ENCODE measurements around the gene KRTAP12-2. TPM values are rescaled to one million over a fixed set of nuclear protein-coding genes. Genes with fewer than 3 reads are reported as not detected.

Gene KRTAP12-2
- total and polyA plus RNA-seq, 11 donors: not detected

GRCh38 chr21:44653656-44654575, 12.8 kb downstream of the KRTAP12-2 start:
- peak overlapping the region in 1 of 12 donors; percentile 49 for H3K27ac ChIP-seq
- no peaks in the 10 kb centered on the region for H3K36me3 ChIP-seq
- H3K27me3 ChIP-seq: peaks cover 0 to 8% (median 0%) of the 10 kb centered on the region in 9 donors
- no peak overlapping the region for H3K4me3 ChIP-seq
- ATAC-seq: no peak
- H3K9me3 ChIP-seq: peaks cover 0 to 17% (median 4%) of the 10 kb centered on the region in 12 donors
- peak in 1 of 5 donors; percentile 55 for DNase-seq
- WGBS, 4 donors: 73 to 76% (median 75%) methylated on average over 16 to 17 of the region's 17 CpGs
- intact Hi-C loops (cut with DNase I): no loop called here
- TF ChIP-seq POLR2A (IDR thresholded peaks at IDR 0.05): no peak
- TF ChIP-seq, protein P1, sequence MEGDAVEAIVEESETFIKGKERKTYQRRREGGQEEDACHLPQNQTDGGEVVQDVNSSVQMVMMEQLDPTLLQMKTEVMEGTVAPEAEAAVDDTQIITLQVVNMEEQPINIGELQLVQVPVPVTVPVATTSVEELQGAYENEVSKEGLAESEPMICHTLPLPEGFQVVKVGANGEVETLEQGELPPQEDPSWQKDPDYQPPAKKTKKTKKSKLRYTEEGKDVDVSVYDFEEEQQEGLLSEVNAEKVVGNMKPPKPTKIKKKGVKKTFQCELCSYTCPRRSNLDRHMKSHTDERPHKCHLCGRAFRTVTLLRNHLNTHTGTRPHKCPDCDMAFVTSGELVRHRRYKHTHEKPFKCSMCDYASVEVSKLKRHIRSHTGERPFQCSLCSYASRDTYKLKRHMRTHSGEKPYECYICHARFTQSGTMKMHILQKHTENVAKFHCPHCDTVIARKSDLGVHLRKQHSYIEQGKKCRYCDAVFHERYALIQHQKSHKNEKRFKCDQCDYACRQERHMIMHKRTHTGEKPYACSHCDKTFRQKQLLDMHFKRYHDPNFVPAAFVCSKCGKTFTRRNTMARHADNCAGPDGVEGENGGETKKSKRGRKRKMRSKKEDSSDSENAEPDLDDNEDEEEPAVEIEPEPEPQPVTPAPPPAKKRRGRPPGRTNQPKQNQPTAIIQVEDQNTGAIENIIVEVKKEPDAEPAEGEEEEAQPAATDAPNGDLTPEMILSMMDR (IDR thresholded peaks at IDR 0.05): no peak
- no peaks in the 10 kb centered on the region for H3K4me1 ChIP-seq

DNA sequence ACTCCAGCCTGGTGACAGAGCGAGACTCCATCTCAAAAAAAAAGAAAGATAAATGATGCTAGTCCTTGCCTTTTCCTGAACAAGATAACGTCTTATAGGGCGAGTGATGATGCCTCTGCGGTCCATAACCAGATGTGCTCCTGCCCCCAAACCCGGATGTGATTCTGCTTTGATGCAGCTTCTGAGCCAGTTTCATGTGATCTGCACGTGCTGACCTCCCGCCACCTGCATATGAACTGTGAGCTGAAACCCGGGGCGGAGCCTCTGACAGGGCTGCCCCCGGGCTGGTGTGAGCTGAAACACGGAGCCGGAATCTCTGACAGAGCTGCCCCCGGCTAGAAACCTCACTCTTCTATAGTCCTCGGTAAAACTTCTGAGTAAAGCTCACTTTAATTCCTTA, 13.6 kb downstream of the KRTAP12-2 start:
- no peak overlapping the region for H3K27ac ChIP-seq
- 55 to 74% (median 66%) methylated on average over 14 of the region's 14 CpGs for WGBS, 4 donors
- no peaks in the 10 kb centered on the region for H3K4me1 ChIP-seq
- intact Hi-C loops (cut with DNase I): no loop called here
- no peaks in the 10 kb centered on the region for H3K36me3 ChIP-seq
- peaks cover 0 to 17% (median 4%) of the 10 kb centered on the region in 12 donors for H3K9me3 ChIP-seq
- H3K27me3 ChIP-seq: peaks cover 0 to 4% (median 0%) of the 10 kb centered on the region in 9 donors
- no peak for DNase-seq
- no peak overlapping the region for H3K4me3 ChIP-seq
- no peak for ATAC-seq
- TF ChIP-seq, protein P1 (IDR thresholded peaks at IDR 0.05): no peak
- TF ChIP-seq POLR2A (IDR thresholded peaks at IDR 0.05): no peak

DNA sequence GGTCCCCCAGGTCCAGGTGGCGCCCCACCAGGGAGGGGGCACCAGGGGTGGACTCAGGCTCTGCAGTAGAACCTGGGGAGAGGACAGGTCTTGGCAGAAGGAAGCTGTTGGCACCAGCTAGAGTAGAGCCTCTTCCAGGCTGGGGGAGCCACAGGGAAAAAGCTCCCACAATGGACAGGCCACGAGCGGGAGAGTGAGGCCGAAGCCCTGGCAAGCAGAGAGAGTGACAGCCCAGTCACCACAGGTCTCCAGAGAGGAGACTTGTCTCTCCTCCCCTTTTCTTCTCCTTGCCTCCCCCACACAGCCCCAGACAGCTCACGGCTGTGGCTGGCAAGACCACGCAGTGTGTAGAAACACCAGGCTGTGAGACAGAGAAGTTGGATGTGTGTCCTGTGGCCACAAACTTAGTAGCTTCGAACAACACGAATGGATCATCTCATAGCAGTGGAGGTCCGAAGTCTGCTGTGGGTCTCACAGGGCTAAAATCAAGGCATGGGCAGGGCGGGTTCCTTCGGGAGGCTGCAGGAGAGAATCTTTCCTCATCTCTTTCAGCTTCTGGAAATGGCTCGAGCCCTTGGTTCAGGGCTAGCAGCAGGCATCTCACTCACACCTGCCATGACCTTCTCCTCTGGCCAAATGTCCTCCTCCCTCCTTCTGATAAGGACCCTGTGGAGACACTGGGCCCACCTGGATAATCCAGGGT, 15.6 kb downstream of the KRTAP12-2 start:
- H3K27me3 ChIP-seq: peaks cover 0 to 9% (median 0%) of the 10 kb centered on the region in 9 donors
- DNase-seq (no peak), ATAC-seq (no peak)
- no peaks in the 10 kb centered on the region for H3K4me1 ChIP-seq
- H3K27ac ChIP-seq: no peak overlapping the region
- H3K36me3 ChIP-seq: no peaks in the 10 kb centered on the region
- H3K9me3 ChIP-seq: peaks cover 0 to 6% (median under 1%) of the 10 kb centered on the region in 12 donors
- intact Hi-C loops (cut with DNase I): no loop called here
- 84 to 90% (median 87%) methylated on average over 12 of the region's 12 CpGs for WGBS, 4 donors
- no peak for TF ChIP-seq POLR2A (IDR thresholded peaks at IDR 0.05)
- TF ChIP-seq, protein P1 (IDR thresholded peaks at IDR 0.05): no peak
- H3K4me3 ChIP-seq: no peak overlapping the region
